Measurements from ENCODE around the gene NT5C1B.

DNA sequence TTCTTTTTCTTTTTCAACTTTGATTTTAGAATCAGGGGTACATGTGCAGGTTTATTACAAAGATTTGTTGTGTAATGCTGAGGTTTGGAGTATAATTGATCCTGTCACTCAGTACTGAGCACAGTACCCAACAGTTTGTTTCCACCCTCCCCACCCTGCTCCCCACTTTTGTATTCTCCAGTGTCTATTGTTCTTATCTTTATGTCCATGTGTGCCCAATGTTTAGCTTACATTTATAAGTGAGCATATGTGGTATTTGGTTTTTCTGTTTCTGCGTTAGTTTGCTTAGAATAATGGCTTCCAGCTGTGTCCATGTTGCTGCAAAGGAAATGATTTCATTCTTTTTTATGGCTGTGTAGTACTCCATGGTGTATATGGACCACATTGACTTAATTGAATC, 72.0 kb downstream of the NT5C1B start:
- TF ChIP-seq, protein P1, sequence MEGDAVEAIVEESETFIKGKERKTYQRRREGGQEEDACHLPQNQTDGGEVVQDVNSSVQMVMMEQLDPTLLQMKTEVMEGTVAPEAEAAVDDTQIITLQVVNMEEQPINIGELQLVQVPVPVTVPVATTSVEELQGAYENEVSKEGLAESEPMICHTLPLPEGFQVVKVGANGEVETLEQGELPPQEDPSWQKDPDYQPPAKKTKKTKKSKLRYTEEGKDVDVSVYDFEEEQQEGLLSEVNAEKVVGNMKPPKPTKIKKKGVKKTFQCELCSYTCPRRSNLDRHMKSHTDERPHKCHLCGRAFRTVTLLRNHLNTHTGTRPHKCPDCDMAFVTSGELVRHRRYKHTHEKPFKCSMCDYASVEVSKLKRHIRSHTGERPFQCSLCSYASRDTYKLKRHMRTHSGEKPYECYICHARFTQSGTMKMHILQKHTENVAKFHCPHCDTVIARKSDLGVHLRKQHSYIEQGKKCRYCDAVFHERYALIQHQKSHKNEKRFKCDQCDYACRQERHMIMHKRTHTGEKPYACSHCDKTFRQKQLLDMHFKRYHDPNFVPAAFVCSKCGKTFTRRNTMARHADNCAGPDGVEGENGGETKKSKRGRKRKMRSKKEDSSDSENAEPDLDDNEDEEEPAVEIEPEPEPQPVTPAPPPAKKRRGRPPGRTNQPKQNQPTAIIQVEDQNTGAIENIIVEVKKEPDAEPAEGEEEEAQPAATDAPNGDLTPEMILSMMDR (conservative IDR thresholded peaks at IDR 0.05) = no peak
- TF ChIP-seq EZH2 (IDR thresholded peaks at IDR 0.05; ENCODE audit: low read depth) = no peak

Measured in PC-9 (cell line).